DOHH2 (cell line): ENCODE data around the gene C1orf174.

ENCODE experiments used
- H3F3A ChIP-seq: fragments of 200-600 bp; sonication (generic), shearing (Covaris generic); 2 replicates; pipeline ENCODE4 v1.6.0; 2016; ENCODE audit warnings: antibody characterized with exemption, mild to moderate bottlenecking; ENCODE audit not compliant: control insufficient read depth, insufficient read depth
- H3K27ac ChIP-seq: fragments of 200-600 bp; sonication (generic); 2 replicates; pipeline ENCODE4 v1.5.1; 2014; ENCODE audit warnings: low read depth, mild to moderate bottlenecking, low read length, moderate library complexity
- H3K27me3 ChIP-seq: fragments of 200-600 bp; sonication (generic); 2 replicates; pipeline ENCODE4 v1.6.1; 2014; ENCODE audit warnings: mild to moderate bottlenecking, low read length, mixed read lengths; ENCODE audit not compliant: control insufficient read depth
- H3K36me3 ChIP-seq: fragments of 200-600 bp; sonication (generic); 2 replicates; pipeline ENCODE4 v1.6.1; 2014; ENCODE audit warnings: mild to moderate bottlenecking, low read length, moderate library complexity, mixed read lengths; ENCODE audit not compliant: control insufficient read depth
- H3K4me1 ChIP-seq: fragments of 200-600 bp; sonication (generic); 2 replicates; pipeline ENCODE4 v1.6.1; 2014; ENCODE audit warnings: mild to moderate bottlenecking, low read length, mixed read lengths; ENCODE audit not compliant: control insufficient read depth
- H3K4me2 ChIP-seq: fragments of 200-600 bp; sonication (generic); 2 replicates; pipeline ENCODE4 v1.6.0; 2014; ENCODE audit warnings: mild to moderate bottlenecking, low read length, moderate library complexity
- H3K4me3 ChIP-seq: fragments of 200-600 bp; sonication (generic); 2 replicates; pipeline ENCODE4 v1.5.1; 2014; ENCODE audit warnings: mild to moderate bottlenecking, low read length, mixed read lengths
- H3K79me2 ChIP-seq: fragments of 200-600 bp; sonication (generic); 2 replicates; pipeline ENCODE4 v1.6.1; 2014; ENCODE audit warnings: mild to moderate bottlenecking, low read length, mixed read lengths; ENCODE audit not compliant: control insufficient read depth
- H3K9me2 ChIP-seq: fragments of 200-600 bp; sonication (generic); replicated peaks from 2 replicates; pipeline ENCODE4 v1.6.1; 2014; ENCODE audit warnings: mild to moderate bottlenecking, low read length, mixed read lengths; ENCODE audit not compliant: control insufficient read depth
- H3K9me3 ChIP-seq: fragments of 200-600 bp; sonication (generic); 2 replicates; pipeline ENCODE4 v1.6.1; 2014; ENCODE audit warnings: antibody characterized with exemption, low read length, mixed read lengths; ENCODE audit not compliant: control insufficient read depth, insufficient read depth
- H4K20me1 ChIP-seq: fragments of 200-600 bp; sonication (generic); 2 replicates; pipeline ENCODE4 v1.6.0; 2014; ENCODE audit warnings: low read depth, mild to moderate bottlenecking, antibody characterized with exemption, low read length, moderate library complexity; ENCODE audit not compliant: control insufficient read depth, insufficient read depth
- CTCF ChIP-seq: fragments of 200-600 bp; sonication (generic); IDR thresholded peaks from one replicate; pipeline ENCODE4 v1.5.1; 2014; ENCODE audit warnings: antibody characterized with exemption, mild to moderate bottlenecking, low read depth, low read length; ENCODE audit not compliant: poor library complexity, severe bottlenecking
- EZH2phosphoT487 ChIP-seq: fragments of 200-600 bp; sonication (generic); IDR thresholded peaks from 2 replicates; pipeline ENCODE4 v1.6.1; 2017; ENCODE audit warnings: borderline replicate concordance, mild to moderate bottlenecking, antibody characterized with exemption, low read length, moderate library complexity, mixed read lengths

Gene C1orf174

GRCh38 chr1:3852091-3852490 lies 48.0 kb downstream of the C1orf174 start:
- Histone ChIP-seq H3K4me1 (peaks cover 11% of the 10 kb centered on the region), H3F3A (no peaks in the 10 kb centered on the region), H3K27me3 (no peaks in the 10 kb centered on the region), H3K36me3 (peaks cover 33% of the 10 kb centered on the region), H3K9me3 (no peaks in the 10 kb centered on the region), H3K9me2 (no peaks in the 10 kb centered on the region), H3K4me3 (no peak overlapping the region), H4K20me1 (0 out of 2 replicates have a peak, but pooled peaks cover 5% of the 10 kb centered on the region), H3K4me2 (no peak overlapping the region), H3K79me2 (peaks cover 43% of the 10 kb centered on the region), H3K27ac (no peak overlapping the region)
- TF ChIP-seq CTCF, result no peak
- no peak for TF ChIP-seq EZH2phosphoT487

DNA sequence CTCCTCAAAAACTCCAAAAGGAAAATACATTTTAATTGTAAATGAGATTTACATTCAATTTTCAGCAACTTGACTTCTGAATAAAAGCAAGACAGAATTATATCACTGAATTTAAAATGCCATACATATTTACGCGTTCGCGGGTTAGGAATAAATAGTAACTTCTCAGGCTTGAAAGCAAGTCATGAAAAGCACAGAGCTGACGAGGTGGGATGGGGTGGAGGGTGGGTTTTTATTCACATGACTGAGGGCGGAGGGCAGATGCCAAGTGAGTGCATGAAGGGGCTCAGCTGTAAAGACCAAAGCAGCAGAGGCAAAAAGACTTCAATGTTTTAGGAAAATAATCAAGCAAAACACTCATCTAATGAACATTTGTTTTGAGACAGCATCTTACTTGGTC lies 48.8 kb downstream of the C1orf174 start:
- no peaks in the 10 kb centered on the region for H3F3A ChIP-seq
- H3K27ac ChIP-seq, result no peak overlapping the region
- peaks cover 38% of the 10 kb centered on the region for H3K36me3 ChIP-seq
- H3K9me2 ChIP-seq, result no peaks in the 10 kb centered on the region
- no peak overlapping the region for H3K4me3 ChIP-seq
- peaks cover 40% of the 10 kb centered on the region for H3K79me2 ChIP-seq
- 0 out of 2 replicates have a peak, but pooled peaks cover 5% of the 10 kb centered on the region for H4K20me1 ChIP-seq
- TF ChIP-seq EZH2phosphoT487 (no peak), CTCF (no peak)
- H3K4me1 ChIP-seq, result peaks cover 15% of the 10 kb centered on the region
- no peaks in the 10 kb centered on the region for H3K27me3 ChIP-seq
- H3K4me2 ChIP-seq, result no peak overlapping the region
- no peaks in the 10 kb centered on the region for H3K9me3 ChIP-seq

DNA sequence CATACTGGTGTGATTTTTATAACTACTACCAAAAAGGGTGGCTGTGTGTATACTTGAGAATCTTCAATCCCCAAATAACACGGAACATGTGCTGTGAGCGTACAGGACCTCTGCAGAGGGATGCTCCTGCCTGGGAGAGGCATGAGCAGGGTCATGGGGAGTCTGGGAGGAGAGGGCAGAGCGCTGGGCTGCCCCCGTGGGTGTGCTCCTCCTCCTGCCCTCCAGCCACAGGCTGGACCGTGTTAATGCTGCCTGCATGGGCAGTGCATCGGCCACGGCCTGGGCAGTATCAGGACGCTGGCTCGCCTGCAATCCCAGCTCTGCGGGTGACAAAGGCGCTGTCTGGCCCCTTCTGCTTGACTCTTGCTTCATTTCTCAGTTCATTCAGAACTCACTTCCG lies 49.2 kb downstream of the C1orf174 start:
- TF ChIP-seq CTCF (no peak), EZH2phosphoT487 (no peak)
- H3K4me3 ChIP-seq, result no peak overlapping the region
- no peaks in the 10 kb centered on the region for H3K9me2 ChIP-seq

More for the DNA sequence above, 49.2 kb downstream of the C1orf174 start:
- H4K20me1 ChIP-seq, result 0 out of 2 replicates have a peak, but pooled peaks cover 4% of the 10 kb centered on the region
- H3K4me1 ChIP-seq, result peaks cover 16% of the 10 kb centered on the region
- H3K9me3 ChIP-seq, result no peaks in the 10 kb centered on the region
- no peak overlapping the region for H3K27ac ChIP-seq
- H3F3A ChIP-seq, result no peaks in the 10 kb centered on the region
- no peak overlapping the region for H3K4me2 ChIP-seq
- H3K27me3 ChIP-seq, result no peaks in the 10 kb centered on the region
- H3K79me2 ChIP-seq, result peaks cover 35% of the 10 kb centered on the region
- peaks cover 38% of the 10 kb centered on the region for H3K36me3 ChIP-seq
